CD4-positive, alpha-beta memory T cell (primary cell): ENCODE results near the gene ST3GAL2. TPM values are rescaled to one million over a fixed set of nuclear protein-coding genes. Genes with fewer than 3 reads are reported as not detected.
"Not testable (repeated sequence)": the region's sequence is repeated elsewhere in the genome, so short reads cannot be mapped to it uniquely, and the experiment has no call there.

Experiments
- CTCF ChIA-PET: fragments of 350-600 bp; sonication (Branson Sonifier 250); formaldehyde crosslinking; loops from one replicate; lab custom pipeline; 2021; ENCODE audit warnings: inconsistent platforms; ENCODE audit not compliant: partially characterized antibody; lab: Charles Lee
- POLR2A ChIA-PET: fragments of 350-600 bp; sonication (Branson Sonifier 250); formaldehyde crosslinking; loops from one replicate; lab custom pipeline; 2021; ENCODE audit not compliant: partially characterized antibody; lab: Charles Lee
- DNase-seq, 5 donors: peaks; one replicate each; pipeline versions ENCODE4 v3.0.0 to v3.0.0-alpha.2; 2020 to 2022; ENCODE audit warnings: mixed read lengths in 1 of 5
- H3K27ac ChIP-seq: one replicate; pipeline ENCODE4 v1.7.0; 2013; ENCODE audit warnings: low read depth, low read length
- H3K27me3 ChIP-seq: 2 replicates; pipeline ENCODE4 v1.7.0; 2013; ENCODE audit warnings: mild to moderate bottlenecking, low read length, moderate library complexity; ENCODE audit not compliant: insufficient read depth
- H3K36me3 ChIP-seq: 2 replicates; pipeline ENCODE4 v1.7.0; 2013; ENCODE audit warnings: mild to moderate bottlenecking, low read length, moderate library complexity; ENCODE audit not compliant: insufficient read depth
- H3K4me1 ChIP-seq: 2 replicates; pipeline ENCODE4 v1.7.0; 2013; ENCODE audit warnings: mild to moderate bottlenecking, low read length, moderate library complexity; ENCODE audit not compliant: insufficient read depth
- H3K4me3 ChIP-seq, 2 donors: one replicate each; pipeline ENCODE4 v1.7.0; 2013; ENCODE audit warnings: low read length in 2 of 2, mild to moderate bottlenecking in 1 of 2
- H3K9me3 ChIP-seq, 2 donors: one replicate each; pipeline ENCODE4 v1.7.0; 2013; ENCODE audit warnings: low read length in 2 of 2, control low read depth in 1 of 2; ENCODE audit not compliant: control insufficient read depth in 1 of 2
- H3K27ac Mint-ChIP-seq, 7 donors: one replicate each; pipeline ENCODE4 v1.8.0; 2020 to 2021; ENCODE audit warnings: mixed read lengths in 7 of 7, mild to moderate bottlenecking in 6 of 7, inconsistent platforms in 3 of 7, moderate library complexity in 3 of 7
- H3K27me3 Mint-ChIP-seq, 2 donors: one replicate each; pipeline ENCODE4 v1.8.0; 2020 to 2021; ENCODE audit warnings: mixed read lengths in 2 of 2
- H3K36me3 Mint-ChIP-seq, 2 donors: one replicate each; pipeline ENCODE4 v1.8.0; 2020 to 2021; ENCODE audit warnings: mixed read lengths in 2 of 2, inconsistent platforms in 1 of 2, mild to moderate bottlenecking in 1 of 2
- H3K4me1 Mint-ChIP-seq, 4 donors: one replicate each; pipeline ENCODE4 v1.8.0; 2020 to 2021; ENCODE audit warnings: mixed read lengths in 4 of 4, mild to moderate bottlenecking in 1 of 4
- H3K4me3 Mint-ChIP-seq, 8 donors: one replicate each; pipeline ENCODE4 v1.8.0; 2020 to 2021; ENCODE audit warnings: mixed read lengths in 8 of 8, mild to moderate bottlenecking in 7 of 8, moderate library complexity in 6 of 8, inconsistent platforms in 3 of 8
- H3K9me3 Mint-ChIP-seq, 8 donors: one replicate each; pipeline ENCODE4 v1.8.0; 2020 to 2021; ENCODE audit warnings: mixed read lengths in 8 of 8, mild to moderate bottlenecking in 5 of 8, inconsistent platforms in 3 of 8, moderate library complexity in 1 of 8
- intact Hi-C: fragments of 100-400 bp; cut with micrococcal nuclease; formaldehyde crosslinking; loops from one replicate; pipeline ENCODE4 v1.15.1; 2023
- polyA plus RNA-seq, 2 donors: library from polyadenylated mRNA; unstranded; fragments of 300-500 nt; fragmentation: Illumina TruSeq; gene quantifications; one replicate each; pipeline ENCODE4 v1.2.3, GENCODE V29; 2021
- total RNA-seq, 2 experiments: library from RNA; stranded (reverse); gene quantifications; one replicate each; pipeline ENCODE4 v1.2.3, GENCODE V29; 2021

ST3GAL2 gene
- total and polyA plus RNA-seq, 4 experiments from 2014 or later, result 10.0 to 30.8 (median 21.7) TPM

- no peak overlapping the region for H3K27ac Mint-ChIP-seq
- H3K4me3 Mint-ChIP-seq, result no peak overlapping the region
- H3K27ac ChIP-seq, result no peak overlapping the region
- no peaks in the 10 kb centered on the region for H3K4me1 ChIP-seq
- H3K9me3 Mint-ChIP-seq, result no peaks in the 10 kb centered on the region
- intact Hi-C loops, result no loop called here
- ChIA-PET CTCF (interaction anchor here (1.2 kb wide), 1 partner anchor 12 kb away, joined by 4 read pairs; no protein-coding TSS in a partner anchor), POLR2A (interaction anchor here (0.7 kb wide), 1 partner anchor 9 kb away, joined by 3 read pairs; no protein-coding TSS in a partner anchor)
- DNase-seq, result no peak
- no peaks in the 10 kb centered on the region for H3K27me3 ChIP-seq
- H3K27me3 Mint-ChIP-seq, result no peaks in the 10 kb centered on the region
- peaks cover 19% of the 10 kb centered on the region for H3K36me3 ChIP-seq
- H3K4me1 Mint-ChIP-seq, result peaks cover 0 to 2% (median 0%) of the 10 kb centered on the region in 4 donors
- peaks cover 20 to 23% of the 10 kb centered on the region in 2 donors for H3K36me3 Mint-ChIP-seq
- no peak overlapping the region for H3K4me3 ChIP-seq
- H3K9me3 ChIP-seq, result no peaks in the 10 kb centered on the region
These were observed 101.1 kb downstream of the ST3GAL2 start for GRCh38 chr16:70337814-70338213.

GRCh38 chr16:70332728-70333127 is 106.2 kb downstream of the ST3GAL2 start:
- peaks cover 32% of the 10 kb centered on the region for H3K36me3 ChIP-seq
- H3K9me3 Mint-ChIP-seq, H3K27ac Mint-ChIP-seq, POLR2A ChIA-PET, H3K4me1 Mint-ChIP-seq, H3K27ac ChIP-seq, H3K4me3 Mint-ChIP-seq, H3K4me1 ChIP-seq, DNase-seq, intact Hi-C loops, H3K4me3 ChIP-seq, H3K27me3 ChIP-seq, H3K27me3 Mint-ChIP-seq, H3K9me3 ChIP-seq: not testable (repeated sequence)
- CTCF ChIA-PET, result interaction anchor here (0.7 kb wide), 1 partner anchor 14 kb away, joined by 3 read pairs; the partner anchor contains the start of gene DDX19A
- H3K36me3 Mint-ChIP-seq, result peaks cover 38 to 48% of the 10 kb centered on the region in 2 donors

GRCh38 chr16:70331588-70332358 is 107.1 kb downstream of the ST3GAL2 start:
- Mint-ChIP-seq H3K36me3 (peaks cover 38 to 48% of the 10 kb centered on the region in 2 donors), H3K4me1 (no peaks in the 10 kb centered on the region), H3K4me3 (no peak overlapping the region), H3K9me3 (no peaks in the 10 kb centered on the region), H3K27me3 (no peaks in the 10 kb centered on the region), H3K27ac (peak overlapping the region in 2 of 7 donors; percentile 23 to 42)
- no peak for DNase-seq
- intact Hi-C loops, result loop anchor here (1.0 kb wide), 1 partner anchor 322 kb away; no protein-coding TSS in a partner anchor
- Histone ChIP-seq H3K4me3 (no peak overlapping the region), H3K27me3 (no peaks in the 10 kb centered on the region), H3K36me3 (peaks cover 32% of the 10 kb centered on the region), H3K9me3 (no peaks in the 10 kb centered on the region), H3K27ac (no peak overlapping the region), H3K4me1 (no peaks in the 10 kb centered on the region)
- ChIA-PET POLR2A (interaction anchor here (1.7 kb wide), 1 partner anchor 15 kb away, joined by 5 read pairs; the partner anchor contains the start of gene DDX19A), CTCF (interaction anchor here (0.6 to 1.6 kb wide), 7 partner anchors 8 to 321 kb away, joined by 3 to 8 read pairs (median 3); partner anchors contain the start of gene DDX19A)

- Mint-ChIP-seq H3K36me3 (peaks cover 39 to 46% of the 10 kb centered on the region in 2 donors), H3K4me1 (no peaks in the 10 kb centered on the region), H3K4me3 (no peak overlapping the region), H3K27ac (no peak overlapping the region), H3K27me3 (no peaks in the 10 kb centered on the region), H3K9me3 (no peaks in the 10 kb centered on the region)
- H3K9me3 ChIP-seq, result no peaks in the 10 kb centered on the region
- no peak overlapping the region for H3K27ac ChIP-seq
- no peak overlapping the region for H3K4me3 ChIP-seq
- intact Hi-C loops, result loop anchor here (1.0 kb wide), 1 partner anchor 322 kb away; no protein-coding TSS in a partner anchor
- no peaks in the 10 kb centered on the region for H3K27me3 ChIP-seq
- POLR2A ChIA-PET, result interaction anchor here (1.7 kb wide), 1 partner anchor 16 kb away, joined by 5 read pairs; the partner anchor contains the start of gene DDX19A
- peaks cover 32% of the 10 kb centered on the region for H3K36me3 ChIP-seq
- DNase-seq, result no peak
- CTCF ChIA-PET, result interaction anchor here (0.8 to 1.6 kb wide), 6 partner anchors 9 to 321 kb away, joined by 3 to 8 read pairs (median 3); no protein-coding TSS in a partner anchor
- H3K4me1 ChIP-seq, result no peaks in the 10 kb centered on the region
These were observed 107.8 kb downstream of the ST3GAL2 start for GRCh38 chr16:70331091-70331490.

Other genes starting within 250 kb of the ST3GAL2 start
- 10 to 100 TPM; 43.5 to 44.1 TPM for gene EXOSC6, start 187.2 kb downstream of the ST3GAL2 start, total RNA-seq
- gene EXOSC6, start 187.2 kb downstream of the ST3GAL2 start, polyA plus RNA-seq, result 10 to 100 TPM in 1 of 2 donors, 1 to 10 TPM in 1; 6.6 to 11.9 TPM
- gene AARS1, start 149.6 kb downstream of the ST3GAL2 start, total RNA-seq, result 100 to 1,000 TPM; 102 to 103 TPM
- gene AARS1, start 149.6 kb downstream of the ST3GAL2 start, polyA plus RNA-seq, result 10 to 100 TPM; 22.6 to 37.5 TPM
- gene DDX19B, start 139.9 kb downstream of the ST3GAL2 start, total RNA-seq, result 10 to 100 TPM; 26.9 to 28.7 TPM
- 10 to 100 TPM; 52.4 to 52.7 TPM for gene DDX19B, start 139.9 kb downstream of the ST3GAL2 start, polyA plus RNA-seq
- gene DDX19A, start 92.2 kb downstream of the ST3GAL2 start, total RNA-seq, result 10 to 100 TPM; 42.8 to 43.5 TPM
- gene DDX19A, start 92.2 kb downstream of the ST3GAL2 start, polyA plus RNA-seq, result 10 to 100 TPM; 28.8 to 37.9 TPM
- 10 to 100 TPM; 41.7 to 42.8 TPM for gene FCSK, start 15.5 kb upstream of the ST3GAL2 start, total RNA-seq
- gene FCSK, start 15.5 kb upstream of the ST3GAL2 start, polyA plus RNA-seq, result 10 to 100 TPM in 1 of 2 donors, 1 to 10 TPM in 1; 7.4 to 10.8 TPM
- 10 to 100 TPM; 66.5 to 68.9 TPM for gene COG4, start 84.5 kb upstream of the ST3GAL2 start, total RNA-seq
- gene COG4, start 84.5 kb upstream of the ST3GAL2 start, polyA plus RNA-seq, result 10 to 100 TPM; 37.0 to 70.4 TPM
- 100 to 1,000 TPM; 289 to 291 TPM for gene SF3B3, start 84.7 kb upstream of the ST3GAL2 start, total RNA-seq
- 100 to 1,000 TPM; 105 to 149 TPM for gene SF3B3, start 84.7 kb upstream of the ST3GAL2 start, polyA plus RNA-seq
- not detected for gene IL34, start 207.5 kb upstream of the ST3GAL2 start, total RNA-seq
- not detected for gene IL34, start 207.5 kb upstream of the ST3GAL2 start, polyA plus RNA-seq
- 1 to 10 TPM; 1.8 to 1.9 TPM for gene MTSS2, start 247.0 kb upstream of the ST3GAL2 start, total RNA-seq
- gene MTSS2, start 247.0 kb upstream of the ST3GAL2 start, polyA plus RNA-seq, result not detected